K562 (cell line): ENCODE measurements around the gene SHFL. TPM values are rescaled to one million over a fixed set of nuclear protein-coding genes. Genes with fewer than 3 reads are reported as not detected.

Source experiments
- CHCHD3 ChIP-seq: fragments of 250-450 bp; sonication (Bioruptor Pico); IDR thresholded peaks from 2 replicates; pipeline ENCODE4 v2.1.2; 2022; ENCODE audit warnings: mild to moderate bottlenecking
- DNMT1 ChIP-seq: fragments of 450-650 bp; IDR thresholded peaks from 2 replicates; pipeline ENCODE4 v1.6.1; 2016; ENCODE audit warnings: antibody characterized with exemption, mild to moderate bottlenecking
- EP400 ChIP-seq: fragments of 450-650 bp; IDR thresholded peaks from 2 replicates; pipeline ENCODE4 v1.6.1; 2017; ENCODE audit warnings: antibody characterized with exemption, mild to moderate bottlenecking, moderate library complexity
- ETS2 ChIP-seq: IDR thresholded peaks from 2 replicates; pipeline ENCODE4 v1.6.1; 2016; ENCODE audit warnings: borderline replicate concordance, missing genetic modification characterization, mild to moderate bottlenecking, moderate library complexity, missing compliant biosample characterization; ENCODE audit not compliant: poor library complexity, severe bottlenecking
- FOXA3 ChIP-seq, 2 experiments: fragments of 450-650 bp in 1 of 2; sonication (generic) in 1 of 2; formaldehyde crosslinking; IDR thresholded peaks in 1 of 2; conservative IDR thresholded peaks in 1 of 2; 2 replicates each; pipeline versions ENCODE4 v1.4.0 to v1.8.0; 2020 to 2022; ENCODE audit warnings: mild to moderate bottlenecking in 2 of 2, missing genetic modification reagents in 1 of 2
- FOXK2 ChIP-seq, 2 experiments: fragments of 450-650 bp; IDR thresholded peaks in 1 of 2; conservative IDR thresholded peaks in 1 of 2; 2 replicates each; pipeline ENCODE4 v1.6.1; 2016; ENCODE audit warnings: low read depth in 2 of 2, mild to moderate bottlenecking in 1 of 2
- GATAD2A ChIP-seq: fragments of 450-650 bp; IDR thresholded peaks from 2 replicates; pipeline ENCODE4 v1.6.1; 2017
- NBN ChIP-seq: fragments of 450-650 bp; IDR thresholded peaks from 2 replicates; pipeline ENCODE4 v1.6.1; 2016; ENCODE audit warnings: low read depth, mild to moderate bottlenecking
- PHF20 ChIP-seq: fragments of 450-650 bp; IDR thresholded peaks from 2 replicates; pipeline ENCODE4 v1.6.1; 2018; ENCODE audit not compliant: partially characterized antibody
- PML ChIP-seq: IDR thresholded peaks from 2 replicates; pipeline ENCODE4 v1.6.1; 2012; ENCODE audit warnings: low read length, inconsistent platforms
- RAD21 ChIP-seq, 2 experiments: fragments of 250-450 bp in 1 of 2; fragments of 450-650 bp in 1 of 2; sonication (Bioruptor Pico) in 1 of 2; formaldehyde crosslinking in 1 of 2; IDR thresholded peaks in 1 of 2; conservative IDR thresholded peaks in 1 of 2; 2 replicates each; pipeline versions ENCODE4 v1.4.0 to v1.8.0; 2020 to 2022; ENCODE audit warnings: mild to moderate bottlenecking in 2 of 2, moderate library complexity in 1 of 2
- RBBP5 ChIP-seq: fragments of 200-600 bp; sonication (generic); IDR thresholded peaks from 2 replicates; pipeline ENCODE4 v1.6.1; 2012; ENCODE audit warnings: borderline replicate concordance, mild to moderate bottlenecking, low read length, control low read depth, inconsistent platforms; ENCODE audit not compliant: insufficient read depth, poor library complexity, severe bottlenecking
- SOX6 ChIP-seq: fragments of 450-650 bp; IDR thresholded peaks from 2 replicates; pipeline ENCODE4 v1.6.1; 2014; ENCODE audit warnings: mild to moderate bottlenecking
- SP2 ChIP-seq: IDR thresholded peaks from 2 replicates; pipeline ENCODE4 v1.6.1; 2011; ENCODE audit warnings: mild to moderate bottlenecking, low read depth, low read length, moderate library complexity; ENCODE audit not compliant: poor library complexity, severe bottlenecking; ENCODE audit errors: extremely low read depth
- ZNF3 ChIP-seq: fragments of 250-450 bp; sonication (Bioruptor Pico); IDR thresholded peaks from 2 replicates; pipeline ENCODE4 v1.5.0; 2021; ENCODE audit warnings: mild to moderate bottlenecking, moderate library complexity
- polyA plus RNA-seq, 8 experiments: library from polyadenylated mRNA; depleted of rRNA in 4 of 8; stranded (reverse) in 5 of 8; unstranded in 3 of 8; fragments of >200 nt; fragmentation: Nextera tagmentation in 2 of 8; fragmentation: Illumina TruSeq in 1 of 8; extraction: Ambion mirVana in 2 of 8; extraction: Trizol in 1 of 8; gene quantifications; 2 replicates each; pipeline versions ENCODE4 v1.2.1 to v1.2.3, GENCODE V29; 2011 to 2014; ENCODE audit warnings: inconsistent platforms in 1 of 8, missing spikeins in 1 of 8
- total RNA-seq, 7 experiments: library from RNA; depleted of rRNA in 6 of 7; stranded (reverse); fragments of >200 nt in 6 of 7; fragmentation: Illumina TruSeq in 2 of 7; extraction: Trizol in 2 of 7; gene quantifications; 2 replicates each; pipeline versions ENCODE4 v1.2.1 to v1.2.3, GENCODE V29; 2011 to 2021; ENCODE audit warnings: low replicate concordance in 1 of 7
- TF ChIP-seq, protein P1 (sequence below): sonication (generic); formaldehyde crosslinking; IDR thresholded peaks from 2 replicates; pipeline ENCODE4 v1.8.0; 2022; ENCODE audit warnings: mild to moderate bottlenecking, missing genetic modification reagents
- TF ChIP-seq, protein P2 (sequence below): sonication (generic); formaldehyde crosslinking; IDR thresholded peaks from 2 replicates; pipeline ENCODE4 v1.5.0; 2020; ENCODE audit warnings: missing genetic modification reagents
- TF ChIP-seq, protein P3 (sequence below): fragments of 450-650 bp; formaldehyde crosslinking; IDR thresholded peaks from 2 replicates; pipeline ENCODE4 v1.4.0; 2020; ENCODE audit warnings: mild to moderate bottlenecking, mixed read lengths
- TF ChIP-seq, protein P4 (sequence below): IDR thresholded peaks from 2 replicates; pipeline ENCODE4 v1.6.1; 2012; ENCODE audit warnings: low read depth, low read length, improper control_type of control experiment, borderline replicate concordance

Gene SHFL
- total and polyA plus RNA-seq, 9 of the 15 experiments (the other 6 are each of a cell fraction or from before 2014, with no cell fraction given) = 1.5 to 25.7 (median 13.0) TPM

DNA sequence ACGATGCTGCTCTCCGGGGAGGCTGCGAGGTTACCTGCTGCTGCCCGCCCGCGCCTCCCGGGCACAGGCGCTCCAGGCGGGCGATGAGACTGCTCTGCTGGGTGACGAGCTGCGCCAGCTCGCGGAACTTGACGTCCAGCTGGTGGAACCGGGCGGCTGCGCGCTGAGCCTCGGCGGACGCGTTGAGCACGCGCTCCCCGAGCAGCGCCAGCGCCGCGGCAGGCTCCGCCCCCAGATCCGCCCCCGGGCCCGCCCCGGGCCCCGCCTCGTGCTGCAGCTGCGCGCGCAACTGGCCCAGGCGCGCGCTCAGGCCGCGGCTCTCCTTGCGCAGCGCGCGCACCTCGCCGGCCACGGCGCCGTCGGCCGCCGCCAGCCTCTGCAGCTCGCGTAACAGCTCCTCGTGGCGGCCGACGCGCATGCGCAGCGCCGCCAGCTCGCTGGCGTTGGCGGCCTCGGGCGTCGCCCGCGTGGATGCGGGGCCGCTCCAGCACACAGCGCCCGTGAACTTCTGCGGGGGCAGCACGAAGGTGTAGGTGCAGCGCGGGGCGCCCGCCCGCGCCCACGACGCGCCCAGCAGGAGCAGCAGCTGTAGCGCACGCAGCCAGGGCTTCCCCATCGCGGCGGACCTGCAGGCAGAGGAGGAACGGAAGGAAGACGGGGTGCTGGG lies 10.0 kb downstream of the SHFL start (continued):
- no peak for TF ChIP-seq ETS2 (tag)
- TF ChIP-seq PML = no peak
- TF ChIP-seq FOXK2 (conservative IDR thresholded peaks at IDR 0.05 in 1 of 2, IDR thresholded peaks at IDR 0.05 in 1 of 2; ENCODE audit: low read depth in 2 of 2) = no peak
- TF ChIP-seq, protein P1, sequence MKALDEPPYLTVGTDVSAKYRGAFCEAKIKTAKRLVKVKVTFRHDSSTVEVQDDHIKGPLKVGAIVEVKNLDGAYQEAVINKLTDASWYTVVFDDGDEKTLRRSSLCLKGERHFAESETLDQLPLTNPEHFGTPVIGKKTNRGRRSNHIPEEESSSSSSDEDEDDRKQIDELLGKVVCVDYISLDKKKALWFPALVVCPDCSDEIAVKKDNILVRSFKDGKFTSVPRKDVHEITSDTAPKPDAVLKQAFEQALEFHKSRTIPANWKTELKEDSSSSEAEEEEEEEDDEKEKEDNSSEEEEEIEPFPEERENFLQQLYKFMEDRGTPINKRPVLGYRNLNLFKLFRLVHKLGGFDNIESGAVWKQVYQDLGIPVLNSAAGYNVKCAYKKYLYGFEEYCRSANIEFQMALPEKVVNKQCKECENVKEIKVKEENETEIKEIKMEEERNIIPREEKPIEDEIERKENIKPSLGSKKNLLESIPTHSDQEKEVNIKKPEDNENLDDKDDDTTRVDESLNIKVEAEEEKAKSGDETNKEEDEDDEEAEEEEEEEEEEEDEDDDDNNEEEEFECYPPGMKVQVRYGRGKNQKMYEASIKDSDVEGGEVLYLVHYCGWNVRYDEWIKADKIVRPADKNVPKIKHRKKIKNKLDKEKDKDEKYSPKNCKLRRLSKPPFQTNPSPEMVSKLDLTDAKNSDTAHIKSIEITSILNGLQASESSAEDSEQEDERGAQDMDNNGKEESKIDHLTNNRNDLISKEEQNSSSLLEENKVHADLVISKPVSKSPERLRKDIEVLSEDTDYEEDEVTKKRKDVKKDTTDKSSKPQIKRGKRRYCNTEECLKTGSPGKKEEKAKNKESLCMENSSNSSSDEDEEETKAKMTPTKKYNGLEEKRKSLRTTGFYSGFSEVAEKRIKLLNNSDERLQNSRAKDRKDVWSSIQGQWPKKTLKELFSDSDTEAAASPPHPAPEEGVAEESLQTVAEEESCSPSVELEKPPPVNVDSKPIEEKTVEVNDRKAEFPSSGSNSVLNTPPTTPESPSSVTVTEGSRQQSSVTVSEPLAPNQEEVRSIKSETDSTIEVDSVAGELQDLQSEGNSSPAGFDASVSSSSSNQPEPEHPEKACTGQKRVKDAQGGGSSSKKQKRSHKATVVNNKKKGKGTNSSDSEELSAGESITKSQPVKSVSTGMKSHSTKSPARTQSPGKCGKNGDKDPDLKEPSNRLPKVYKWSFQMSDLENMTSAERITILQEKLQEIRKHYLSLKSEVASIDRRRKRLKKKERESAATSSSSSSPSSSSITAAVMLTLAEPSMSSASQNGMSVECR (CRISPR knock-in tag) = 0 out of 2 replicates have a peak, but pooled peaks have one; percentile 7
- no peak for TF ChIP-seq SP2
- no peak for TF ChIP-seq SOX6
- TF ChIP-seq, protein P2, sequence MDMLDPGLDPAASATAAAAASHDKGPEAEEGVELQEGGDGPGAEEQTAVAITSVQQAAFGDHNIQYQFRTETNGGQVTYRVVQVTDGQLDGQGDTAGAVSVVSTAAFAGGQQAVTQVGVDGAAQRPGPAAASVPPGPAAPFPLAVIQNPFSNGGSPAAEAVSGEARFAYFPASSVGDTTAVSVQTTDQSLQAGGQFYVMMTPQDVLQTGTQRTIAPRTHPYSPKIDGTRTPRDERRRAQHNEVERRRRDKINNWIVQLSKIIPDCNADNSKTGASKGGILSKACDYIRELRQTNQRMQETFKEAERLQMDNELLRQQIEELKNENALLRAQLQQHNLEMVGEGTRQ (CRISPR knock-in tag) = no peak
- TF ChIP-seq EP400 = peak; percentile 65; the same call in 1 of the 2 replicates
- 0 out of 2 replicates have a peak, but pooled peaks have one; percentile 21 for TF ChIP-seq GATAD2A
- TF ChIP-seq RAD21 (CRISPR knock-in tag; conservative IDR thresholded peaks at IDR 0.05 in 1 of 2, IDR thresholded peaks at IDR 0.05 in 1 of 2) = no peak
- TF ChIP-seq NBN = no peak
- no peak for TF ChIP-seq CHCHD3
- peak; percentile 70 for TF ChIP-seq PHF20
- no peak for TF ChIP-seq DNMT1
- TF ChIP-seq RBBP5 = peak; percentile 53
- TF ChIP-seq, protein P3, sequence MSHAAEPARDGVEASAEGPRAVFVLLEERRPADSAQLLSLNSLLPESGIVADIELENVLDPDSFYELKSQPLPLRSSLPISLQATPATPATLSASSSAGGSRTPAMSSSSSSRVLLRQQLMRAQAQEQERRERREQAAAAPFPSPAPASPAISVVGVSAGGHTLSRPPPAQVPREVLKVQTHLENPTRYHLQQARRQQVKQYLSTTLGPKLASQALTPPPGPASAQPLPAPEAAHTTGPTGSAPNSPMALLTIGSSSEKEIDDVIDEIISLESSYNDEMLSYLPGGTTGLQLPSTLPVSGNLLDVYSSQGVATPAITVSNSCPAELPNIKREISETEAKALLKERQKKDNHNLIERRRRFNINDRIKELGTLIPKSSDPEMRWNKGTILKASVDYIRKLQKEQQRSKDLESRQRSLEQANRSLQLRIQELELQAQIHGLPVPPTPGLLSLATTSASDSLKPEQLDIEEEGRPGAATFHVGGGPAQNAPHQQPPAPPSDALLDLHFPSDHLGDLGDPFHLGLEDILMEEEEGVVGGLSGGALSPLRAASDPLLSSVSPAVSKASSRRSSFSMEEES (CRISPR knock-in tag) = no peak
- TF ChIP-seq ZNF3 = no peak
- TF ChIP-seq, protein P4, sequence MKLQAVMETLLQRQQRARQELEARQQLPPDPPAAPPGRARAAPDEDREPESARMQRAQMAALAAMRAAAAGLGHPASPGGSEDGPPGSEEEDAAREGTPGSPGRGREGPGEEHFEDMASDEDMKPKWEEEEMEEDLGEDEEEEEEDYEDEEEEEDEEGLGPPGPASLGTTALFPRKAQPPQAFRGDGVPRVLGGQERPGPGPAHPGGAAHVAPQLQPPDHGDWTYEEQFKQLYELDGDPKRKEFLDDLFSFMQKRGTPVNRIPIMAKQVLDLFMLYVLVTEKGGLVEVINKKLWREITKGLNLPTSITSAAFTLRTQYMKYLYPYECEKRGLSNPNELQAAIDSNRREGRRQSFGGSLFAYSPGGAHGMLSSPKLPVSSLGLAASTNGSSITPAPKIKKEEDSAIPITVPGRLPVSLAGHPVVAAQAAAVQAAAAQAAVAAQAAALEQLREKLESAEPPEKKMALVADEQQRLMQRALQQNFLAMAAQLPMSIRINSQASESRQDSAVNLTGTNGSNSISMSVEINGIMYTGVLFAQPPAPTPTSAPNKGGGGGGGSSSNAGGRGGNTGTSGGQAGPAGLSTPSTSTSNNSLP = no peak
- TF ChIP-seq FOXA3 (CRISPR knock-in tag; conservative IDR thresholded peaks at IDR 0.05 in 1 of 2, IDR thresholded peaks at IDR 0.05 in 1 of 2) = no peak
